Upper lobe of left lung (tissue), 6 donors: ENCODE results near the gene LRP4. TPM values are rescaled to one million over a fixed set of nuclear protein-coding genes. Genes with fewer than 3 reads are reported as not detected.

Source experiments
- ATAC-seq, 2 donors: fragments of 200-7000 bp; cut with Tn5 transposase; one replicate each; pipeline ENCODE4 v1.9.1; 2022; ENCODE audit warnings: mild to moderate bottlenecking in 2 of 2, moderate library complexity in 2 of 2; ENCODE audit not compliant: low FRiP score in 2 of 2
- DNase-seq, 2 donors: peaks; one replicate each; pipeline ENCODE4 v3.0.0-alpha.2; 2019 to 2020
- H3K27ac ChIP-seq, 4 donors: fragments of 200-600 bp; sonication (generic); one replicate each; pipeline ENCODE4 v1.5.1; 2016 to 2019
- H3K27me3 ChIP-seq, 4 donors: fragments of 200-600 bp; sonication (generic); one replicate each; pipeline ENCODE4 v1.5.1; 2017 to 2019
- H3K36me3 ChIP-seq, 4 donors: fragments of 200-600 bp; sonication (generic); one replicate each; pipeline ENCODE4 v1.5.1; 2016 to 2019
- H3K4me1 ChIP-seq, 4 donors: fragments of 200-600 bp; sonication (generic); one replicate each; pipeline ENCODE4 v1.5.1; 2018 to 2019
- H3K4me3 ChIP-seq, 4 donors: fragments of 200-600 bp; sonication (generic); one replicate each; pipeline ENCODE4 v1.5.1; 2017 to 2019; ENCODE audit warnings: mild to moderate bottlenecking in 2 of 4, moderate library complexity in 1 of 4
- H3K9me3 ChIP-seq, 4 donors: fragments of 200-600 bp; sonication (generic); one replicate each; pipeline ENCODE4 v1.5.1; 2018 to 2019
- CTCF ChIP-seq, 6 experiments: fragments of 450-650 bp in 4 of 6; fragments of 200-600 bp in 2 of 6; sonication (generic) in 2 of 6; IDR thresholded peaks; one replicate each; pipeline ENCODE4 v1.5.1; 2016 to 2019; ENCODE audit warnings: antibody characterized with exemption in 6 of 6
- EP300 ChIP-seq, 4 donors: sonication (generic); formaldehyde crosslinking; IDR thresholded peaks; one replicate each; pipeline ENCODE4 v1.5.1; 2017; ENCODE audit warnings: antibody characterized with exemption in 4 of 4, control low read depth in 2 of 4
- POLR2A ChIP-seq, 4 donors: fragments of 450-650 bp; IDR thresholded peaks; one replicate each; pipeline ENCODE4 v1.5.1; 2016 to 2017; ENCODE audit warnings: antibody characterized with exemption in 4 of 4, mild to moderate bottlenecking in 2 of 4
- POLR2AphosphoS5 ChIP-seq, 2 donors: sonication (generic); formaldehyde crosslinking; IDR thresholded peaks; one replicate each; pipeline ENCODE4 v1.5.1; 2017; ENCODE audit warnings: antibody characterized with exemption in 2 of 2
- WGBS, 2 donors: methylation state at CpG; one replicate each; pipeline ENCODE4 v1.1.5; 2017 to 2018; 5-methylcytosine and 5-hydroxymethylcytosine counted together
- total RNA-seq, 6 donors: library from RNA; depleted of rRNA in 4 of 6; stranded (reverse); fragments of >200 nt in 4 of 6; gene quantifications; one replicate each; pipeline versions ENCODE4 v1.1.0 to v1.2.1, GENCODE V29; 2016 to 2021
- donor health status: DM: no; HTN: no; CAD: no; lungs with moderate emphysema.
- donor health status: DM: no; HTN: yes; CAD: no; lungs with severe emphysema.

LRP4 gene
- total RNA-seq, 6 donors from 2014 or later: 2.6 to 8.8 (median 5.2) TPM

- DNase-seq (no peak), ATAC-seq (no peak)
- no peaks in the 10 kb centered on the region for H3K9me3 ChIP-seq
- no peak for TF ChIP-seq CTCF (IDR thresholded peaks at IDR 0.05)
- no peak overlapping the region for H3K27ac ChIP-seq
- H3K4me1 ChIP-seq: no peaks in the 10 kb centered on the region
- H3K27me3 ChIP-seq: no peaks in the 10 kb centered on the region
- H3K4me3 ChIP-seq: no peak overlapping the region
- H3K36me3 ChIP-seq: peaks cover 0 to 35% (median 2%) of the 10 kb centered on the region in 4 donors
- WGBS, 2 donors: 87 to 92% methylated on average over 6 of the region's 6 CpGs
These were observed 49.4 kb downstream of the LRP4 start for GRCh38 chr11:46868912-46869311.

- DNase-seq (no peak), ATAC-seq (no peak)
- H3K27ac ChIP-seq: no peak overlapping the region
- no peaks in the 10 kb centered on the region for H3K9me3 ChIP-seq
- peaks cover 0 to 32% (median 2%) of the 10 kb centered on the region in 4 donors for H3K36me3 ChIP-seq
- TF ChIP-seq EP300 (IDR thresholded peaks at IDR 0.05): no peak
- TF ChIP-seq CTCF (IDR thresholded peaks at IDR 0.05): no peak
- TF ChIP-seq POLR2AphosphoS5 (IDR thresholded peaks at IDR 0.05): no peak
- TF ChIP-seq POLR2A (IDR thresholded peaks at IDR 0.05): no peak
- 63 to 67% methylated on average over 2 of the region's 2 CpGs for WGBS, 2 donors
- no peak overlapping the region for H3K4me3 ChIP-seq
- H3K27me3 ChIP-seq: no peaks in the 10 kb centered on the region
- no peaks in the 10 kb centered on the region for H3K4me1 ChIP-seq
These were observed 53.0 kb downstream of the LRP4 start for GRCh38 chr11:46865340-46865739.

GRCh38 chr11:46860218-46860617 is 58.1 kb downstream of the LRP4 start:
- ATAC-seq (no peak), DNase-seq (no peak)
- TF ChIP-seq POLR2AphosphoS5 (IDR thresholded peaks at IDR 0.05) (no peak), POLR2A (IDR thresholded peaks at IDR 0.05) (no peak), EP300 (IDR thresholded peaks at IDR 0.05) (no peak), CTCF (IDR thresholded peaks at IDR 0.05) (no peak)
- Histone ChIP-seq H3K4me1 (peaks cover 0 to 6% (median 0%) of the 10 kb centered on the region in 4 donors), H3K36me3 (peaks cover 0 to 26% (median 2%) of the 10 kb centered on the region in 4 donors), H3K9me3 (no peaks in the 10 kb centered on the region), H3K4me3 (no peak overlapping the region), H3K27ac (no peak overlapping the region), H3K27me3 (no peaks in the 10 kb centered on the region)
- 86 to 87% methylated on average over 4 of the region's 4 CpGs for WGBS, 2 donors

- ATAC-seq: peak in 1 of 2 donors; percentile 69
- H3K4me1 ChIP-seq: peaks cover 0 to 6% (median 0%) of the 10 kb centered on the region in 4 donors
- peaks cover 0 to 20% (median 0%) of the 10 kb centered on the region in 4 donors for H3K36me3 ChIP-seq
- H3K27ac ChIP-seq: no peak overlapping the region
- no peak overlapping the region for H3K4me3 ChIP-seq
- TF ChIP-seq CTCF (IDR thresholded peaks at IDR 0.05) (no peak), POLR2A (IDR thresholded peaks at IDR 0.05) (no peak), POLR2AphosphoS5 (IDR thresholded peaks at IDR 0.05) (no peak), EP300 (IDR thresholded peaks at IDR 0.05) (no peak)
- H3K27me3 ChIP-seq: no peaks in the 10 kb centered on the region
- 79 to 88% methylated on average over 11 to 12 of the region's 12 CpGs for WGBS, 2 donors
- no peaks in the 10 kb centered on the region for H3K9me3 ChIP-seq
- no peak for DNase-seq
These were observed 59.3 kb downstream of the LRP4 start for GRCh38 chr11:46858920-46859546.

GRCh38 chr11:46857666-46858065 is 60.7 kb downstream of the LRP4 start:
- Histone ChIP-seq H3K27me3 (no peaks in the 10 kb centered on the region), H3K36me3 (peaks cover 0 to 11% (median 0%) of the 10 kb centered on the region in 4 donors), H3K27ac (peak overlapping the region in 2 of 4 donors; percentile 18 to 33), H3K4me1 (peaks cover 0 to 6% (median 0%) of the 10 kb centered on the region in 4 donors), H3K4me3 (no peak overlapping the region), H3K9me3 (no peaks in the 10 kb centered on the region)
- ATAC-seq (peak in 1 of 2 donors; percentile 70), DNase-seq (no peak)
- no peak for TF ChIP-seq EP300 (IDR thresholded peaks at IDR 0.05)
- TF ChIP-seq CTCF (IDR thresholded peaks at IDR 0.05): no peak
- no peak for TF ChIP-seq POLR2AphosphoS5 (IDR thresholded peaks at IDR 0.05)
- TF ChIP-seq POLR2A (IDR thresholded peaks at IDR 0.05): no peak
- 50 to 62% methylated on average over 4 of the region's 4 CpGs for WGBS, 2 donors
